ENCODE results near the gene FFAR4. TPM values are rescaled to one million over a fixed set of nuclear protein-coding genes. Genes with fewer than 3 reads are reported as not detected.

Gene FFAR4
- total RNA-seq, 1 experiment from 2014 or later, result 0.92 TPM

- ChIA-PET CTCF (interaction anchor here (0.7 kb wide), 1 partner anchor 388 kb away, joined by 3 read pairs; no protein-coding TSS in a partner anchor), POLR2A (interaction anchor here (0.6 kb wide), 1 partner anchor 1830 kb away, joined by 3 read pairs; no protein-coding TSS in a partner anchor)
- Histone ChIP-seq H3K9me3 (ENCODE audit: control insufficient read depth, insufficient read depth, low read depth, low read length) (peaks cover 6% of the 10 kb centered on the region; the same call in 1 of the 2 replicates), H3K36me3 (ENCODE audit: control insufficient read depth, insufficient read depth, low read length) (no peaks in the 10 kb centered on the region), H3K27ac (ENCODE audit: low read length) (peak overlapping the region; percentile 12; the same call in 1 of the 2 replicates), H3K4me3 (ENCODE audit: low read depth in 2 of 2, low read length in 2 of 2) (no peak overlapping the region), H3K4me1 (ENCODE audit: control insufficient read depth, insufficient read depth, low read length) (peaks cover 25% of the 10 kb centered on the region), H3K27me3 (ENCODE audit: control insufficient read depth, insufficient read depth, low read length) (no peaks in the 10 kb centered on the region)
- intact Hi-C loops (cut with micrococcal nuclease; ENCODE audit: unreplicated experiment) (no loop called here), in situ Hi-C loops (cut with HindIII; ENCODE audit: low pct_unique_long_range_greater_than_20kb, low sequenced_read_pairs) (no loop called here)
- TF ChIP-seq POLR2AphosphoS5 (IDR thresholded peaks at IDR 0.05; ENCODE audit: low read depth, low read length) (no peak), SIN3A (IDR thresholded peaks at IDR 0.05; ENCODE audit: borderline replicate concordance, insufficient read depth, low read depth, low read length) (no peak), TCF7L2 (IDR thresholded peaks at IDR 0.05; ENCODE audit: low read depth, low read length) (no peak)
- TF ChIP-seq, protein P1, sequence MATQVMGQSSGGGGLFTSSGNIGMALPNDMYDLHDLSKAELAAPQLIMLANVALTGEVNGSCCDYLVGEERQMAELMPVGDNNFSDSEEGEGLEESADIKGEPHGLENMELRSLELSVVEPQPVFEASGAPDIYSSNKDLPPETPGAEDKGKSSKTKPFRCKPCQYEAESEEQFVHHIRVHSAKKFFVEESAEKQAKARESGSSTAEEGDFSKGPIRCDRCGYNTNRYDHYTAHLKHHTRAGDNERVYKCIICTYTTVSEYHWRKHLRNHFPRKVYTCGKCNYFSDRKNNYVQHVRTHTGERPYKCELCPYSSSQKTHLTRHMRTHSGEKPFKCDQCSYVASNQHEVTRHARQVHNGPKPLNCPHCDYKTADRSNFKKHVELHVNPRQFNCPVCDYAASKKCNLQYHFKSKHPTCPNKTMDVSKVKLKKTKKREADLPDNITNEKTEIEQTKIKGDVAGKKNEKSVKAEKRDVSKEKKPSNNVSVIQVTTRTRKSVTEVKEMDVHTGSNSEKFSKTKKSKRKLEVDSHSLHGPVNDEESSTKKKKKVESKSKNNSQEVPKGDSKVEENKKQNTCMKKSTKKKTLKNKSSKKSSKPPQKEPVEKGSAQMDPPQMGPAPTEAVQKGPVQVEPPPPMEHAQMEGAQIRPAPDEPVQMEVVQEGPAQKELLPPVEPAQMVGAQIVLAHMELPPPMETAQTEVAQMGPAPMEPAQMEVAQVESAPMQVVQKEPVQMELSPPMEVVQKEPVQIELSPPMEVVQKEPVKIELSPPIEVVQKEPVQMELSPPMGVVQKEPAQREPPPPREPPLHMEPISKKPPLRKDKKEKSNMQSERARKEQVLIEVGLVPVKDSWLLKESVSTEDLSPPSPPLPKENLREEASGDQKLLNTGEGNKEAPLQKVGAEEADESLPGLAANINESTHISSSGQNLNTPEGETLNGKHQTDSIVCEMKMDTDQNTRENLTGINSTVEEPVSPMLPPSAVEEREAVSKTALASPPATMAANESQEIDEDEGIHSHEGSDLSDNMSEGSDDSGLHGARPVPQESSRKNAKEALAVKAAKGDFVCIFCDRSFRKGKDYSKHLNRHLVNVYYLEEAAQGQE (IDR thresholded peaks at IDR 0.05; ENCODE audit: insufficient read depth in 1 of 2, low read depth in 2 of 2, low read length in 1 of 2), result no peak
- DNase-seq (ENCODE audit: low read depth, low spot score), result no peak
- BruUV-seq (replicated peaks), result no TSS peak
- no peak for ATAC-seq
These were observed 11.1 kb downstream of the FFAR4 start for GRCh38 chr10:93577565-93577964.

GRCh38 chr10:93579089-93579488, 12.6 kb downstream of the FFAR4 start:
- TF ChIP-seq, protein P2, sequence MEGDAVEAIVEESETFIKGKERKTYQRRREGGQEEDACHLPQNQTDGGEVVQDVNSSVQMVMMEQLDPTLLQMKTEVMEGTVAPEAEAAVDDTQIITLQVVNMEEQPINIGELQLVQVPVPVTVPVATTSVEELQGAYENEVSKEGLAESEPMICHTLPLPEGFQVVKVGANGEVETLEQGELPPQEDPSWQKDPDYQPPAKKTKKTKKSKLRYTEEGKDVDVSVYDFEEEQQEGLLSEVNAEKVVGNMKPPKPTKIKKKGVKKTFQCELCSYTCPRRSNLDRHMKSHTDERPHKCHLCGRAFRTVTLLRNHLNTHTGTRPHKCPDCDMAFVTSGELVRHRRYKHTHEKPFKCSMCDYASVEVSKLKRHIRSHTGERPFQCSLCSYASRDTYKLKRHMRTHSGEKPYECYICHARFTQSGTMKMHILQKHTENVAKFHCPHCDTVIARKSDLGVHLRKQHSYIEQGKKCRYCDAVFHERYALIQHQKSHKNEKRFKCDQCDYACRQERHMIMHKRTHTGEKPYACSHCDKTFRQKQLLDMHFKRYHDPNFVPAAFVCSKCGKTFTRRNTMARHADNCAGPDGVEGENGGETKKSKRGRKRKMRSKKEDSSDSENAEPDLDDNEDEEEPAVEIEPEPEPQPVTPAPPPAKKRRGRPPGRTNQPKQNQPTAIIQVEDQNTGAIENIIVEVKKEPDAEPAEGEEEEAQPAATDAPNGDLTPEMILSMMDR (IDR thresholded peaks at IDR 0.05), result no peak
- no peak for TF ChIP-seq TCF7L2 (IDR thresholded peaks at IDR 0.05; ENCODE audit: low read depth, low read length)
- TF ChIP-seq SIN3A (IDR thresholded peaks at IDR 0.05; ENCODE audit: borderline replicate concordance, insufficient read depth, low read depth, low read length), result no peak
- no peak for TF ChIP-seq POLR2AphosphoS5 (IDR thresholded peaks at IDR 0.05; ENCODE audit: low read depth, low read length)
- TF ChIP-seq, protein P1 (IDR thresholded peaks at IDR 0.05; ENCODE audit: insufficient read depth in 1 of 2, low read depth in 2 of 2, low read length in 1 of 2), result no peak
- CTCF ChIA-PET, result interaction anchor here (1.2 kb wide), 1 partner anchor 24 kb away, joined by 3 read pairs; no protein-coding TSS in a partner anchor
- in situ Hi-C loops (cut with HindIII; ENCODE audit: low pct_unique_long_range_greater_than_20kb, low sequenced_read_pairs), result no loop called here
- Histone ChIP-seq H3K27me3 (ENCODE audit: control insufficient read depth, insufficient read depth, low read length) (no peaks in the 10 kb centered on the region), H3K4me3 (ENCODE audit: low read depth in 2 of 2, low read length in 2 of 2) (no peak overlapping the region), H3K36me3 (ENCODE audit: control insufficient read depth, insufficient read depth, low read length) (no peaks in the 10 kb centered on the region), H3K4me1 (ENCODE audit: control insufficient read depth, insufficient read depth, low read length) (peaks cover 25% of the 10 kb centered on the region), H3K9me3 (ENCODE audit: control insufficient read depth, insufficient read depth, low read depth, low read length) (peaks cover 6% of the 10 kb centered on the region; the same call in 1 of the 2 replicates), H3K27ac (ENCODE audit: low read length) (no peak overlapping the region)
- ATAC-seq, result peak; percentile 91
- no TSS peak for BruUV-seq (replicated peaks)
- DNase-seq (ENCODE audit: low read depth, low spot score), result peak; percentile 45
- intact Hi-C loops (cut with micrococcal nuclease; ENCODE audit: unreplicated experiment), result no loop called here
- POLR2A ChIA-PET, result no interaction called here

Data from Panc1 (cell line).